ENCODE measurements around the gene CDK5RAP2.

Gene CDK5RAP2

DNA sequence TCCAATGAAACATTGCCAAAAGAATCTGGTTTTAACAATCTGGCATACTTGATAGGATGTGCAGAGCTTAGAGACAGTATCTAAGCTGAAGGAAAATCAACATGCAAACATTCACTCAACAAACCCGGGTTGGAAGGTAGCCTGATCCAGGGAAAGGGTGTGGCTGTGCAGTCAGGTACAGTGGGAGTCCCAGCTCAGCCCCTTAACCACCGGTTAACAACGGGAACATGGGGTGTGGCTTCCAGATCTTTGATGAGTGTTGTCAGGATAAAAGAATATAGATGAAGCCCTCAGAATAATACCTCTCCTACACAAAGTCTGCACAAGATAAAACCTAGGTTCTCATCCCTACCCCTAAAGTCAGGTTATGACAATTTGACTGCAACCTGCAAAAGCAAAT lies 127.3 kb downstream of the CDK5RAP2 start:
- no CpG with 5 or more reads among the region's 3 CpGs for WGBS, 2 experiments (ENCODE audit: insufficient coverage in 2 of 2)

DNA sequence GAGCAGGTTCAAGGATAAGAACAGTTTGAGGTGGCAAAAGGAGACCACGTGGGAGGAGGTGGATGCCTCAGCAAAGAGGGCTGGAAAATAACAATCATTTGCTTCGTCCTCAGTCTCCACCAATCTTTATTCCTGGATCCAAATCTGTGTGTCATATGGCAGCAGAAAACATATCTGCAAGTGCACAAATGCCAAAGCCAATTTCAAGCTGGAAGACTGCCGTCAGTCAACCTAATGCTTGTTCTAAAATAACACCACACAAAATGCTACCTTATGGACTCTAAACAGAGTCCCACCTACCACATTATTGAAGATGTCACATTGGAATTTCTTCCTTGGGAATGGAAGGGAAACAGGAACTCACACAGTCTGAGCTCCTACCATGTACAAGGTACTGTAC lies 129.1 kb downstream of the CDK5RAP2 start:
- WGBS, 2 experiments (ENCODE audit: insufficient coverage in 2 of 2) = 85 to 93% methylated on average over 3 of the region's 3 CpGs
- H3K9me3 ChIP-seq (ENCODE audit: control insufficient read depth, low read length) = no peaks in the 10 kb centered on the region
- H3K36me3 ChIP-seq (ENCODE audit: control insufficient read depth, insufficient read depth, low read length) = peaks cover 38% of the 10 kb centered on the region
- no peak overlapping the region for H3K27ac ChIP-seq (ENCODE audit: low read depth, low read length, severe bottlenecking)
- no peak overlapping the region for H3K4me3 ChIP-seq (ENCODE audit: extremely low read depth, insufficient read depth, low read length, poor library complexity, severe bottlenecking)
- H3K4me1 ChIP-seq (ENCODE audit: control insufficient read depth, insufficient read depth, low read length, poor library complexity, severe bottlenecking) = no peaks in the 10 kb centered on the region

More for the DNA sequence above, 127.3 kb downstream of the CDK5RAP2 start:
- H3K27ac ChIP-seq (ENCODE audit: low read depth, low read length, severe bottlenecking) = no peak overlapping the region
- H3K9me3 ChIP-seq (ENCODE audit: control insufficient read depth, low read length) = no peaks in the 10 kb centered on the region
- no peak overlapping the region for H3K4me3 ChIP-seq (ENCODE audit: extremely low read depth, insufficient read depth, low read length, poor library complexity, severe bottlenecking)
- no peaks in the 10 kb centered on the region for H3K4me1 ChIP-seq (ENCODE audit: control insufficient read depth, insufficient read depth, low read length, poor library complexity, severe bottlenecking)
- H3K36me3 ChIP-seq (ENCODE audit: control insufficient read depth, insufficient read depth, low read length) = peaks cover 33% of the 10 kb centered on the region

DNA sequence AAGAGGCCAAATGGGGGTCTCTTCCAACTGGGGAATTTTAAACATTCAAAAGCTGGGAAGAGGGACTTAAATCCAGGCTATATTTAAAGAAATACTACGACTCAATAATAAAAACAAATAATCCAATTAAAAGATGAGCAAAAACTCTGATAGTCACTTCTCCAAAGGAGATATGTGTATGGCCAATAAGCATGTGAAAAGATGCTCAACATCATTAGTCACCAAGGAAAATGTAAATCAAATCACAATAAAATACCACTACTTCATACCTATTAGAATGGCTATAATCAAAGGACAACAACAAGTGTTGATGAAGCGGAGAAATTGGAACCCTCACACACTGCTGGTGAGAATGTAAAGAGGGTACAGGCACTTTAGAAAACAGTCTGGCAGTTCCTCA lies 130.4 kb downstream of the CDK5RAP2 start:
- H3K9me3 ChIP-seq (ENCODE audit: control insufficient read depth, low read length) = no peaks in the 10 kb centered on the region
- H3K4me1 ChIP-seq (ENCODE audit: control insufficient read depth, insufficient read depth, low read length, poor library complexity, severe bottlenecking) = no peaks in the 10 kb centered on the region
- H3K36me3 ChIP-seq (ENCODE audit: control insufficient read depth, insufficient read depth, low read length) = peaks cover 40% of the 10 kb centered on the region
- no CpG with 5 or more reads among the region's 2 CpGs for WGBS, 2 experiments (ENCODE audit: insufficient coverage in 2 of 2)
- no peak overlapping the region for H3K27ac ChIP-seq (ENCODE audit: low read depth, low read length, severe bottlenecking)
- no peak overlapping the region for H3K4me3 ChIP-seq (ENCODE audit: extremely low read depth, insufficient read depth, low read length, poor library complexity, severe bottlenecking)

DNA sequence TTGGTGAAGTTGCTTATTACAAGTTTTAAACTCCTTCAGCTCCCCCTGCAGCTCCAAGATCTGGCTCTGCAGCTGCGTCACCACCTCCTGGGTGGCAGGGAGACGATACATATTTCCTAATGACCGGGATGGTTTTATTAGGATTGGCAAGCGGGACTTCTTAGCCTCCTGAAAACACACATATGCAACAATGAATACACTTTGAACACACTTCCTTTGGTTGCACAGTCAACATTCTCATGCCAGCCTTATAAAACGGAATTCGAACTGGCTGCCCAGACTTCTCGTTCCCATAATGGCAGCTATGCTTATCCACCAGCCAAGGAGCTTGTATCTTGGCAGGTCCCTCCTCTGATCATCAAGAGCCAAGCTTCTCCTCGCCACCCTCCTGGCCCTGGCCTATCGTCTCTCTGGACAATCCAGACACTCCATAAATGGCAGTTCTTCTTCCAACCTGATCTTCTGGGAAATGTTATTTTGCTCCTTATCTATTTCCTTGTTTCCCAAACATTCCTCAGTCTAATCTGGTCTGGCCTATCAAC lies 131.9 kb downstream of the CDK5RAP2 start:
- 98 to 100% methylated on average over 7 to 9 of the region's 9 CpGs for WGBS, 2 experiments (ENCODE audit: insufficient coverage in 2 of 2)
- H3K36me3 ChIP-seq (ENCODE audit: control insufficient read depth, insufficient read depth, low read length) = peaks cover 40% of the 10 kb centered on the region
- no peaks in the 10 kb centered on the region for H3K9me3 ChIP-seq (ENCODE audit: control insufficient read depth, low read length)
- no peak overlapping the region for H3K27ac ChIP-seq (ENCODE audit: low read depth, low read length, severe bottlenecking)
- H3K4me1 ChIP-seq (ENCODE audit: control insufficient read depth, insufficient read depth, low read length, poor library complexity, severe bottlenecking) = no peaks in the 10 kb centered on the region
- H3K4me3 ChIP-seq (ENCODE audit: extremely low read depth, insufficient read depth, low read length, poor library complexity, severe bottlenecking) = no peak overlapping the region

DNA sequence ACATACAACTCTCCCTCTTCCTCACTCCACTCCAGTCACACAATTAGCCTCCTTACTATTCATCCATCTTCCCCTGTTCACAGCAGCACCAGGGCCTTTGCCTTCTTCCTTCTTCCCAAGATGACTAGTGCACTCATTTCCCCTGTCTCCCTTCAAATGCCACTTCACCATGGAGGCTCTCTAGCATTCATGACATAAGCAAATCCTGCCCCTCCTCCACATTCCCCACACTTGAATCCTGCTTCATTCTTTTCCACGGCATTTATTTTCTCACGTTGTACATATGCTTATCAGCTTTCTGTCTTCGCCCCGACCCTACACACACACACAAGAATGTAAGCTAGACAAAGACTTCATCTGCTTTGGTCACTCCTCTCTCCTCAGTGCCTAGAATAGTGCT lies 133.3 kb downstream of the CDK5RAP2 start:
- no peaks in the 10 kb centered on the region for H3K9me3 ChIP-seq (ENCODE audit: control insufficient read depth, low read length)
- peaks cover 47% of the 10 kb centered on the region for H3K36me3 ChIP-seq (ENCODE audit: control insufficient read depth, insufficient read depth, low read length)
- WGBS, 2 experiments (ENCODE audit: insufficient coverage in 2 of 2) = 90 to 100% methylated on average over 1 to 2 of the region's 4 CpGs
- H3K4me3 ChIP-seq (ENCODE audit: extremely low read depth, insufficient read depth, low read length, poor library complexity, severe bottlenecking) = no peak overlapping the region
- H3K27ac ChIP-seq (ENCODE audit: low read depth, low read length, severe bottlenecking) = no peak overlapping the region
- no peaks in the 10 kb centered on the region for H3K4me1 ChIP-seq (ENCODE audit: control insufficient read depth, insufficient read depth, low read length, poor library complexity, severe bottlenecking)

DNA sequence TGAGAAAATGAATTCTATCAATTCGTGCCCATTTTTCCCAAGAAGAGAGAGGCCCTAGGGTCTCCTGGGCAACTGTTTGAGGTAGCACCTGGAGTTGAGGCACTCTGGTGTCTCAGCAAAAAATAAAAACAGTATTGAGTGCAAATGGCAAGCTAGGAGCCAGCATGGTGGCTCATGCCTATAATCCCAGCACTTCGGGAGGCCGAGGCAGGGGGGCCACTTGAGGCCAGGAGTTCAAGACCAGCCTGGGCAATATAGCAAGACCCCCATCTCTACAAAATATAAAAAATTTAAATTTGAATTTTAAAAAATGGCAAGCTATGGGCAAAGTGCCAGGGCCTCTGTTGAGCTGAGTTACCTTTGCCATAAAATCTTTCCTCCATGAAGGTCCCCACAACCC lies 136.0 kb downstream of the CDK5RAP2 start:
- WGBS, 2 experiments (ENCODE audit: insufficient coverage in 2 of 2) = 100% methylated on average over 1 to 3 of the region's 3 CpGs
- H3K4me1 ChIP-seq (ENCODE audit: control insufficient read depth, insufficient read depth, low read length, poor library complexity, severe bottlenecking) = no peaks in the 10 kb centered on the region
- peaks cover 68% of the 10 kb centered on the region for H3K36me3 ChIP-seq (ENCODE audit: control insufficient read depth, insufficient read depth, low read length)
- no peak overlapping the region for H3K4me3 ChIP-seq (ENCODE audit: extremely low read depth, insufficient read depth, low read length, poor library complexity, severe bottlenecking)
- H3K9me3 ChIP-seq (ENCODE audit: control insufficient read depth, low read length) = no peaks in the 10 kb centered on the region
- H3K27ac ChIP-seq (ENCODE audit: low read depth, low read length, severe bottlenecking) = no peak overlapping the region

DNA sequence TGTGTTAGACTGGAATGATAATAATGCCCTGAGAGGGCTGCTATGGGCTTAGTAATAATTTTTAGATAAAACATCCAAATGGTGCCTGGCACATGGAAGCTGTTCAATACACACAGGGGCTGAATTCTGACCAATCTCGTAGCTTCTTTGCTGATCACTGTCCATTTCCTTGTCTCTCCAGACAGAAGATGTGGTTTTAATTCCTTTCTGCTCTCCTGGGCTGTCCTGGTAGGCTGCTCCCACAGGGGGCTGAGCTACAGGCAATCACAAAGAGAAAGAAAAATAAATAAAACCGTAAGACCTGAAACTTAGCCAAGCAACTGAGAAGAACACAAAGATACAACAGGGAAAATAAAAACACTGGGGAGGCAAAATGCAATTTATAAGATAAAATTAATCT lies 136.5 kb downstream of the CDK5RAP2 start:
- no peak overlapping the region for H3K4me3 ChIP-seq (ENCODE audit: extremely low read depth, insufficient read depth, low read length, poor library complexity, severe bottlenecking)
- H3K36me3 ChIP-seq (ENCODE audit: control insufficient read depth, insufficient read depth, low read length) = peaks cover 73% of the 10 kb centered on the region
- no peak overlapping the region for H3K27ac ChIP-seq (ENCODE audit: low read depth, low read length, severe bottlenecking)
- WGBS, 2 experiments (ENCODE audit: insufficient coverage in 2 of 2) = 89 to 100% methylated on average over 1 of the region's 2 CpGs
- no peaks in the 10 kb centered on the region for H3K9me3 ChIP-seq (ENCODE audit: control insufficient read depth, low read length)
- no peaks in the 10 kb centered on the region for H3K4me1 ChIP-seq (ENCODE audit: control insufficient read depth, insufficient read depth, low read length, poor library complexity, severe bottlenecking)

DNA sequence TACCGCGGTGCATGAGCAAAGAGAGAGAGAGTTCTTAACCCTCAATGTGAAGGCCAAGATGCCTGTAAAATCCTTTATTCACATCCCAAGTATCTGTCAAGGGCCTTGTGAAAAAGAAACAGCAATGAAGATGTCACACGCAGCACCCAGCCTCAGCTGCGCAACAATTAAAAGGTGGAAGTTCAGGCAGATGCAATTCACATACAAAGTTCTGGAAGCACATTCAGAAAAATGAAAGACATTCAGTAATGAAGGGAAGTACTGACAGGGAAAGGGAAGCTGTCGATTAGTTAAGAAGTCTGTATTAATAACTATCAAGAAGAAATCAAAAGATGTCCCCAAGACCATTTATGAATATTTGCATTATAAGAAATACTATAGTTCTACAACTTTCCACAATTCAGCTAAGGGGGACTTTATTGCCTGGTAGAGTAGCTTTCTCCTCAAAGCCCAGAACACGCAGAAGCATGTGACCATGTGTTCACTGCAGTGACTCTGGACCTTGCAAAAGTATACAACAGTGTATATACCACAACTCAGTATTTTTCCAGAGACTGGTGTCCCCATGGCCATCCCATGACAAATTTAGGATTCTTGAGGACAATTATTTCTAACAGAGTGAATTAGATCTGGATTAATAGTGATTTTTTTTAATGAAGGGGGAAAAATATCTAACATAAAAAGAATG lies 137.5 kb downstream of the CDK5RAP2 start:
- Histone ChIP-seq H3K9me3 (ENCODE audit: control insufficient read depth, low read length) (no peaks in the 10 kb centered on the region), H3K4me1 (ENCODE audit: control insufficient read depth, insufficient read depth, low read length, poor library complexity, severe bottlenecking) (no peaks in the 10 kb centered on the region), H3K4me3 (ENCODE audit: extremely low read depth, insufficient read depth, low read length, poor library complexity, severe bottlenecking) (no peak overlapping the region), H3K27ac (ENCODE audit: low read depth, low read length, severe bottlenecking) (no peak overlapping the region), H3K36me3 (ENCODE audit: control insufficient read depth, insufficient read depth, low read length) (peaks cover 79% of the 10 kb centered on the region)
- WGBS, 2 experiments (ENCODE audit: insufficient coverage in 2 of 2) = 92 to 100% methylated on average over 2 to 4 of the region's 6 CpGs

DNA sequence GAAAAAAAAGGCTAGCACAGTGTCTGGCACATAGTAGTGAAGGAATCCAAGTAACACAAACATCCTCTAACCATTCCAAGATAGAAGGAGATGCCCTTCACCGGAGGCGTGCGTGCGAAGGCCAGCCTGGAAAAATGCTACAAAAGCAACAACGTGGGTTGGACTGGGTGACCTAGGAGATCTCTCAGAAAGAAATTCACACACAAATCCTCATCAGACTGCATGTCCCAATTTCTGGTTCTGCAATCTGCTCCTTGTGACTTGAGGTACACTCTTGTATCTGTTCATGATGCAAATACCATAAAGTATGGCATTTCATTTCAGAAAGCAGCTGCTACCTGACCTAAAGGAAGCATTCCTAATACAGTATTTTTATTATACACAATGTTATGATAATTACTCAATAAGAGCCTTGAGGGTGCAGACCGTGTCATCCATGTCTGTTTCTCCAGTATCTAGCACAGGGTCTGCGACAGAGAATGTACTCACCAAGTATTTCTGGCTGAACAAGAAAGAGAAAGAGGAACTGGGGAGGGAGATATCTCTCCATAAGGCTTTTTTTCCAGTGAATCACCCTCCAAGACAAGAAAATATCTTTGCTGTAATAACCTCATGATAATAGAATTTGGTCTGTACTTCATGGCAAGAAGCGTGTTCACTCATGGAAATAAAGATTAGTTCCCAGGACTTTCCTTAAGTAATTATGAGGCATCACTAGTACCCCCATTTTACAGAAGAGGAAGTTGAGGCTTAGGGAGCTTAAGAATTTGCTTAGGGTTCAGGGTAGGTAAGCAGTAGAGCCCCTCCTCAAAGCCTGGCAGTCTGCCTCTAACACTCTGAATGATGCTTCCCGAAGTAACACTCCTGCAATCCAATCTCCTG lies 138.3 kb downstream of the CDK5RAP2 start:
- H3K36me3 ChIP-seq (ENCODE audit: control insufficient read depth, insufficient read depth, low read length) = peaks cover 82% of the 10 kb centered on the region
- H3K4me3 ChIP-seq (ENCODE audit: extremely low read depth, insufficient read depth, low read length, poor library complexity, severe bottlenecking) = no peak overlapping the region
- 84 to 92% methylated on average over 5 of the region's 9 CpGs for WGBS, 2 experiments (ENCODE audit: insufficient coverage in 2 of 2)
- no peaks in the 10 kb centered on the region for H3K9me3 ChIP-seq (ENCODE audit: control insufficient read depth, low read length)
- no peak overlapping the region for H3K27ac ChIP-seq (ENCODE audit: low read depth, low read length, severe bottlenecking)
- no peaks in the 10 kb centered on the region for H3K4me1 ChIP-seq (ENCODE audit: control insufficient read depth, insufficient read depth, low read length, poor library complexity, severe bottlenecking)

DNA sequence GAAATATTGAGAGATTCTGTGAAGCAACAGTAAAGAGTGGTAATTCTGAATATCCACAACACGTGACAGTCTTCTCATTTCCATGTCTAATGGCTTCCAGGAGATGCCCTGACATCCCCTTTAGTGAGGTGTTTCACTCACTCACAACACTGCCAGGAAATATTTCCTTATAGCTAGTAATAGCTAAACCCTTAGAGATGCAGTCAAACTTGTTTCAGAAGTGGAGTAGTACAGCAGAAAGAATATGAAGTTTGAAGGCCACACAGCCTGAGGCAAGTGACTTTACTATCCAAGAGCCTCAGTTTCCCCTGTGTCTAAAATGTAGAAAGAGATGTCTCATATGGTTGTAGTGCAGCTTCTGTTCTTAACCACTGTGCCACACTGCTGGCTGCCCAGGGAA lies 139.2 kb downstream of the CDK5RAP2 start:
- peaks cover 86% of the 10 kb centered on the region for H3K36me3 ChIP-seq (ENCODE audit: control insufficient read depth, insufficient read depth, low read length)

More for the DNA sequence above, 139.2 kb downstream of the CDK5RAP2 start:
- Histone ChIP-seq H3K27ac (ENCODE audit: low read depth, low read length, severe bottlenecking) (no peak overlapping the region), H3K9me3 (ENCODE audit: control insufficient read depth, low read length) (no peaks in the 10 kb centered on the region), H3K4me1 (ENCODE audit: control insufficient read depth, insufficient read depth, low read length, poor library complexity, severe bottlenecking) (no peaks in the 10 kb centered on the region), H3K4me3 (ENCODE audit: extremely low read depth, insufficient read depth, low read length, poor library complexity, severe bottlenecking) (no peak overlapping the region)
- no CpG with 5 or more reads among the region's 1 CpG for WGBS, 2 experiments (ENCODE audit: insufficient coverage in 2 of 2)
